ENCODE data around the gene AK1.

- TF ChIP-seq CTCF (conservative IDR thresholded peaks at IDR 0.05; ENCODE audit: low read length) (no peak), EZH2phosphoT487 (IDR thresholded peaks at IDR 0.05; ENCODE audit: borderline replicate concordance) (no peak)
Measured at GRCh38 chr9:127912296-127912695, 34.8 kb upstream of the AK1 start.

Data from Loucy (cell line).